Keratinocyte (primary cell): ENCODE data around the gene IRAK2.

Experiments
- CTCF ChIP-seq, 3 experiments: IDR thresholded peaks in 1 of 3; conservative IDR thresholded peaks in 1 of 3; optimal IDR thresholded peaks in 1 of 3; 2 replicates in 2 of 3; 3 replicates in 1 of 3; pipeline versions ENCODE3 to v1.5.1; 2011; ENCODE audit warnings: low read length in 3 of 3, mild to moderate bottlenecking in 3 of 3, moderate library complexity in 2 of 3, control low read depth in 1 of 3, inconsistent platforms in 1 of 3; ENCODE audit not compliant: insufficient read depth in 2 of 3; ENCODE audit errors: extremely low read depth in 1 of 3
- EZH2 ChIP-seq: IDR thresholded peaks from one replicate; pipeline ENCODE4 v1.6.1; 2012; ENCODE audit warnings: inconsistent platforms, mild to moderate bottlenecking, low read length, moderate library complexity

DNA sequence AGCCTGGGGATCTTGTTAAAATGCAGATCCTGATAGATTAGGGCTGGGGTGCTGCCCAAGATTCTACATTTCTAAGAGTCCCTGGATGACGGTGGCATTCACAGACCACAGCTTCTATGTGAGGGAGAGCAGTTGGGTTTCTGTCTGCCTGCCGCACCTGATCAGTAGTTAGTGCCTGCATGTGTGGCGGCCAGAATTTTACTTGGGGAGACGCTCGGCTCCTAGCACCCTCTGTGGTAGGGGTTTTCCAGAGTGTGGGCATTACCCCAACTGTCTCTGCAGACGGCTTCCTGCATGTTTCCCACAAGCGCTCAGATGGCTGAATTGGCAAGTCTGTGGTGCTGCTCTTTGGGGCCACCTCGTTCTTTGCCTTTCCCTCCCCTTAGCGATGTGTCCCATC lies 119.8 kb downstream of the IRAK2 start:
- TF ChIP-seq CTCF (optimal IDR thresholded peaks at IDR 0.05 in 1 of 3, IDR thresholded peaks at IDR 0.05 in 1 of 3, conservative IDR thresholded peaks at IDR 0.05 in 1 of 3; ENCODE audit: extremely low read depth in 1 of 3, insufficient read depth in 2 of 3, low read length in 3 of 3), result no peak
- TF ChIP-seq EZH2, result no peak
